Stimulated activated naive CD8-positive, alpha-beta T cell treated with anti-CD3 and anti-CD28 coated beads, Interleukin-15, amount 100 ng/mL, for 72 hours (primary cell): ENCODE measurements around the gene CLCN7.

Experiments used
- ATAC-seq: fragments of 150-1000 bp; cut with Tn5 transposase; 2 replicates; pipeline ENCODE4 v1.10.0; 2021; ENCODE audit warnings: mild to moderate bottlenecking, moderate library complexity
- DNase-seq, 2 donors: peaks; one replicate each; pipeline ENCODE4 v3.0.0; 2021 to 2022
- H3K27ac Mint-ChIP-seq, 2 donors: one replicate each; pipeline ENCODE4 v1.8.0; 2022; ENCODE audit warnings: mild to moderate bottlenecking in 2 of 2, mixed read lengths in 2 of 2, moderate library complexity in 2 of 2
- H3K27me3 Mint-ChIP-seq: one replicate; pipeline ENCODE4 v1.8.0; 2022; ENCODE audit warnings: mixed read lengths
- H3K4me1 Mint-ChIP-seq: one replicate; pipeline ENCODE4 v1.8.0; 2022; ENCODE audit warnings: mild to moderate bottlenecking, mixed read lengths
- H3K4me3 Mint-ChIP-seq, 2 donors: one replicate each; pipeline ENCODE4 v1.8.0; 2022; ENCODE audit warnings: mild to moderate bottlenecking in 2 of 2, mixed read lengths in 2 of 2, moderate library complexity in 1 of 2
- H3K9me3 Mint-ChIP-seq, 2 donors: one replicate each; pipeline ENCODE4 v1.8.0; 2022; ENCODE audit warnings: mixed read lengths in 2 of 2

The CLCN7 gene

DNA sequence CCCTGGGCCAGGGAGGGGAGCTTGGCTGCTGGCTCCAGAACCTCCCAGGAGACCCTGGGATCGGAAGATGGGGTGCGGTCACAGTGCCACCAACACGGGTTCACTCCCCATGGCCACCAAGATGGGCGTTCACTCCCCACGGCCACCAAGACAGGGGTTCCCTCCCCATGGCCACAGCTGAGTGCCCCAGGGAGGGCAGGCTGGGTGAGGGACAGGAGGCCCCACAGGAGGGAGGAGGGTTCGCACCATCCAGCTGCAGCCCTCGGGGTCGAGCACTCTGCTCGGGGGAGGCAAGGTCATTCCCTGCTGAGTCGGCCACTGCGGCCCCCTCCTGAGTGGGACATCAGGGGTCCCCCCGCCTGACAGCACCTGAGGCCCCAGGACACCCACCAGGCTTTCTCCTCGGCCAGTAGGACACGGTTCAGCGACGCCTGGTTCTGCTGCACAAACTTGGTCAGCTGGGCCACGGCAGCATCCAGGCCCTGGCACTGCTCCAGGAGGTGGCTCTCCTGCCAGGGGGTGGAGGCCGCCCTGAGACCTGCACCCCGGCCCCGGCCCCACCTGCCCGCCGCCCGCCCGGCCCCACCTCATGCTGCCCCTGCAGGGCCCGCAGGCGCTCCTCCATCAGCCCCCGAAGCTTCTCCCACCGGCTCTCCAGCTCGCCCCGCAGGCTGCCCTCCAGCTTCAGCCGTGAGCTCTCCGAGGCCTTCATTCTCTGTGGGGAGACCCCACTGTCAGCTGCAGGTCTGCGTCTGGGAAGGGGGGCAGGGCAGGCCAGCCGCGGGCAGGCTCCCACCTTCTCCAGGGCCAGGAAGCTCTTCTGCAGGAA is 36.4 kb downstream of the CLCN7 start:
- no peaks in the 10 kb centered on the region for H3K4me1 Mint-ChIP-seq
- H3K9me3 Mint-ChIP-seq: no peaks in the 10 kb centered on the region
- no peaks in the 10 kb centered on the region for H3K27me3 Mint-ChIP-seq
- peak overlapping the region in 1 of 2 donors; percentile 95 for H3K27ac Mint-ChIP-seq
- ATAC-seq: no peak
- H3K4me3 Mint-ChIP-seq: no peak overlapping the region
- DNase-seq: no peak

DNA sequence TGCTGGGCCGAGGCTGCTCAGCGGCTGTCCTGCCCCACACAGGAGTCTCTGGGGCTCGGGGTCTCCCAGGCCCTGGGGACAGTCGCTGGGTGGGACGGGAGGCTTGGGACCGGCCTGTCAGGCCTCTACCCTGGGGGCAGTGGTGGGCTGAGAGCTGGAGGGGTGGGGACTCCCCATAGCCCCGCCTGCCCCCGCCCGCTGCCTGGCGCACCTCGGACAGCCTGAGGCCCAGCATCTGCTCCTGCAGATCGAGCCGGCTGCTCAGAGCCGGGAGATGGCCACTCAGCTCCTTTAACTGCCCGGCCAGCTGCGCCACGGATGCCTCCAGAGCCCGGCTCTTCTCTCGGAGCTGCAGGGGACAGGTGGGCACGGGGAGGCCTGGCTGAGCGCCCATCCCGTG is 37.2 kb downstream of the CLCN7 start:
- no peak for DNase-seq
- Mint-ChIP-seq H3K4me1 (no peaks in the 10 kb centered on the region), H3K9me3 (no peaks in the 10 kb centered on the region), H3K4me3 (no peak overlapping the region), H3K27ac (no peak overlapping the region), H3K27me3 (no peaks in the 10 kb centered on the region)
- no peak for ATAC-seq

DNA sequence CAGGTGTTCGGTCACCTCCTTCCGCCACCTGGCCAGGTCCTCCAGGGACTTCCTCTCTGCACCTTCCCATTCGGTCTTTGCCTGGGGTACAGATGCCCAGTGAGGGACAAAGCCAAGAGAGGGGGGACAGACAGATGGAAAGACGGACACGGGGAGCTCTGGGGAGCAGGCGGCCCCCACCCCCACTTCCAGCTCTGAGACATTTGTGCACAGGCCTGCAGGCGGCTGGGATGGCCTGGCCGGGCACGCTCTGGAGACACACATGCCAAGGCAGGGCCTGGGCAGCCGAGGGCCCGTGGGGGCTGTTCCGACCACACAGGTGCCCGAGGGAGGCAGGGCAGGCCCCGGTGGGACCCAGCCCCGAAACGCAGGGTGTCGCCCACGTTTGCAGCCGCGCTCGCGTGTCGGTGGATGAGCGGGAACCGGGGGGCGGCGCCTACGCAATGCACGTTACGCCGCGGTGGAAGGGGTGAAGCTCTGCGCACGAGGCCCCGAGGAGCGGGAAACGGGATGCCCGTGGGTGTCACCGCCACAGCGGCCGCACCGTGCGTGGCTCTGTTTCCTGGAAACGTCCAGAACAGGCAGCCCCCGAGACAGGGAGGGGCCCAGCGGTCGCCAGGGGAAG is 38.0 kb downstream of the CLCN7 start:
- ATAC-seq: no peak
- Mint-ChIP-seq H3K4me1 (peaks cover 6% of the 10 kb centered on the region), H3K27ac (no peak overlapping the region)

DNA sequence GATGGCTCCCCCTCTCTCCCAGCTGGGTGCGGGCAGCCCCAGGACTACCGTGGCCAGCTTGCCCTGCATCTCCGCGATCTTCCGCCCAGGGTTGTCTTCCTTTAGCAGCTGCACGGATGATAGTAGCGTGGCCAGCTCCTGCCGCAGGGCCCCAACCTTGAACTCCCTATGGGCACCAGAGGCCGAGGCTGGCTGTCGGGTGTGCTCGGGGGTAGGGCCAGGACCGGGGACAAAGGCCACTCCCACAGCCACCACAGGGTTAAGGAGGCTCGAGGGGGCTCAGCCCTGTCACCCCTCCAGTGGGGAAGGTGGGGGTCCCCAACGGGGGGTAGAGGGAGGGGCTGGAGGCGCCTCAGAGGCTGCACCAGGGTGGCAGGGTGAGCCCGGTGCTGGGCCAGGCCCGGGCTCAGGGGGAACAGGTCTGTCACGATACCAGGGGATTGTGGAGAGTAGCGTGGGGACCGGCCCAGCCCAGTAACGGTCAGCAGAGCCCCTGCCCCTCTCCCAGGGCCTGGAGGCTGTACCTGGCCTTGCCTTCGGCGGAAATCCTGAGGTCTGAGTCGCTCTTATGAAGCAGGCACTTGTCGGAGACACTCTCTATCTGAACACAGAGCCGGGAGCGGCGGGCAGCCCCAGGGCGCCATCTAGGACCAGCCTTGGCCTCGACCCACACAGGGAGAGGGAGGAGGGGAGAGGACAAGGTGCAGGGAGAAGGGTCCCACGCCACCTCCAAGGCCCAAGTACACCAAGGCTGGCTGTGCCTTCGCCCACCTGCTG is 38.7 kb downstream of the CLCN7 start:
- no peak overlapping the region for H3K27ac Mint-ChIP-seq
- H3K4me1 Mint-ChIP-seq: peaks cover 8% of the 10 kb centered on the region
- no peak for DNase-seq
- no peak for ATAC-seq
- no peaks in the 10 kb centered on the region for H3K27me3 Mint-ChIP-seq
- H3K9me3 Mint-ChIP-seq: no peaks in the 10 kb centered on the region
- H3K4me3 Mint-ChIP-seq: no peak overlapping the region

More for the DNA sequence above, 38.0 kb downstream of the CLCN7 start:
- H3K27me3 Mint-ChIP-seq: no peaks in the 10 kb centered on the region
- H3K9me3 Mint-ChIP-seq: no peaks in the 10 kb centered on the region
- no peak for DNase-seq
- no peak overlapping the region for H3K4me3 Mint-ChIP-seq

DNA sequence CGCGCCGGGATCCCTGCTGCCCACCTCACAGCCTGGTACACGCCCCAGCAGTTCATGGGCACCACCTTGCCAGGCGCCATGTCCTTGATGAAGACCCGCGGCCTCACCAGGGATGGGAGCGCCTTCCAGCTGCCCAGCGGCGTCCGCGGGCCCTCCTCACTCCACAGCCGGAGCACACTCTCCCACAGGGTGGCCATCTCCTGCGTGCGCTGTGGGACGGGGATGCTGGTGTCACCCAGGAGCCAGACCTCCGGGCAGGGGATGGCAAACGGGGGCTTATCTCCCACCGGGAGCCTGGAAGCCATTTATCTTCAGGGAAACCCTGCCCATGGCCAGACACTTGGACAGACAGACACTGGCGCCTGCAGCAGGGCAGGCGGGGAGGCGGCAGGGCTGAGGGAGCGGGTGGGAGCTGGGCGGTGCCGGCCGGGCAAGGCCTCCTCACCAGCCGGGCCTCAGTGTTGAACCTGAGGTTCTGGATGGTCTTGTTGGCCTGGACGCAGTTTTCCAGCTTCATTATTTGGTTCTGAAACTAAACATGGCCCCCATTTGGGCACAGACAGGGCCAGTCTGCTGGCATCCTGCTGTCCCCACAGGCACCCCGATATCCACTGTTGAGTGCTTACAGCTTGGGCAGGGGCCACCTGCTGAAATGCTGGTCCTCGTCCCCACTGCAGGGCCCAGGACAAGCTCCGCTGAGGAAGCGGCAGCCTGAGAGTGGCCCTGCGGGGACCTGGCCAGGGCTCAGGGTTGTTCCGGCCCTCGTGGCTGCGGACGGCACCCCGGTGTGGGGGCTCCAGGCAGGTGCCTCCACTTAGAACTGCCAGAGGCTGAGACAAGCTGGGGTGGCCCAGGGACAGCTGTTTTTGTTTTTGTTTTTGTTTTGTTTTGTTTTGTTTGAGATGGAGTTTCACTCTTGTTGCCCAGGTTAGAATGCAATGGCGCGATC is 39.9 kb downstream of the CLCN7 start:
- H3K9me3 Mint-ChIP-seq: no peaks in the 10 kb centered on the region
- H3K4me1 Mint-ChIP-seq: peaks cover 13% of the 10 kb centered on the region
- no peak for ATAC-seq

DNA sequence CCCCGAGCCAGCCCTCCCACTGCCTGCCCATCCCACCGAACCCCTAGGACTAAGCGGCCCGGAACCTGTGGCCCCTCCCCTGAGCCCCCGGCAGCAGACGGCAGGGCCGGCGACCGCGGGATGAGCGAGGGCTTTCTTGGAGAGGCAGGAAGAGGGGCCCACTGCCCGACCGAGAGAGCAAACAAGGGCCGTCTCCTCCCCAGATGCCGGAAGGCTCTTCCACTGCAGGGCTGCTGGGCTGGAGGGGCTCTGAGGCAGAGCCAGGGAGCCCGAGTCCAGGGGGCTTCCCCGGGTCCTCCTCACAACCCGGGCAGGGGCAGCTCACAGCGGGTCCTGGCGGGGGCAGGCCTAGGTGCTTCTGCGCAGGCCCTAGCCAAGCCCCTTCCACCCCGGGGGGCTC is 41.1 kb downstream of the CLCN7 start:
- no peak for DNase-seq
- no peak for ATAC-seq
- Mint-ChIP-seq H3K4me3 (peak overlapping the region in 1 of 2 donors; percentile 81), H3K27me3 (peaks cover 8% of the 10 kb centered on the region), H3K4me1 (peaks cover 22% of the 10 kb centered on the region), H3K9me3 (no peaks in the 10 kb centered on the region), H3K27ac (peak overlapping the region in 1 of 2 donors; percentile 54)

More for the DNA sequence above, 39.9 kb downstream of the CLCN7 start:
- no peak for DNase-seq
- Mint-ChIP-seq H3K27ac (no peak overlapping the region), H3K4me3 (no peak overlapping the region), H3K27me3 (peaks cover 3% of the 10 kb centered on the region)

DNA sequence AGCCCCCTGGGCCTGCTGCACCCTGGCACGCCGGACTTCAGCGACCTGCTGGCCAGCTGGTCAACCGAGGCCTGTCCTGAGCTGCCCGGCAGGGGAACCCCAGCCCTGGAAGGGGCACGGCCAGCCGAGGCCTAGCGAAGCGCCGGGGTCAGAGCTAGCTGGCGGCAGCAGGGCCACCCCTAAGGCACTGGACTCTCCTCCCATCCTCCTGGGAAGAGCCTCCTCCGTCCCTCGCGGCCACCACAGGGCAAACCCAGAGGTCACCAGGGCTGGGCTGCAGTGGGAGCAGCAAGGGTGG is 41.6 kb downstream of the CLCN7 start:
- H3K4me1 Mint-ChIP-seq: peaks cover 22% of the 10 kb centered on the region
- peak overlapping the region in 1 of 2 donors; percentile 13 for H3K27ac Mint-ChIP-seq
- DNase-seq (no peak), ATAC-seq (no peak)
- H3K9me3 Mint-ChIP-seq: no peaks in the 10 kb centered on the region
- peaks cover 8% of the 10 kb centered on the region for H3K27me3 Mint-ChIP-seq
- peak overlapping the region in 1 of 2 donors; percentile 81 for H3K4me3 Mint-ChIP-seq

DNA sequence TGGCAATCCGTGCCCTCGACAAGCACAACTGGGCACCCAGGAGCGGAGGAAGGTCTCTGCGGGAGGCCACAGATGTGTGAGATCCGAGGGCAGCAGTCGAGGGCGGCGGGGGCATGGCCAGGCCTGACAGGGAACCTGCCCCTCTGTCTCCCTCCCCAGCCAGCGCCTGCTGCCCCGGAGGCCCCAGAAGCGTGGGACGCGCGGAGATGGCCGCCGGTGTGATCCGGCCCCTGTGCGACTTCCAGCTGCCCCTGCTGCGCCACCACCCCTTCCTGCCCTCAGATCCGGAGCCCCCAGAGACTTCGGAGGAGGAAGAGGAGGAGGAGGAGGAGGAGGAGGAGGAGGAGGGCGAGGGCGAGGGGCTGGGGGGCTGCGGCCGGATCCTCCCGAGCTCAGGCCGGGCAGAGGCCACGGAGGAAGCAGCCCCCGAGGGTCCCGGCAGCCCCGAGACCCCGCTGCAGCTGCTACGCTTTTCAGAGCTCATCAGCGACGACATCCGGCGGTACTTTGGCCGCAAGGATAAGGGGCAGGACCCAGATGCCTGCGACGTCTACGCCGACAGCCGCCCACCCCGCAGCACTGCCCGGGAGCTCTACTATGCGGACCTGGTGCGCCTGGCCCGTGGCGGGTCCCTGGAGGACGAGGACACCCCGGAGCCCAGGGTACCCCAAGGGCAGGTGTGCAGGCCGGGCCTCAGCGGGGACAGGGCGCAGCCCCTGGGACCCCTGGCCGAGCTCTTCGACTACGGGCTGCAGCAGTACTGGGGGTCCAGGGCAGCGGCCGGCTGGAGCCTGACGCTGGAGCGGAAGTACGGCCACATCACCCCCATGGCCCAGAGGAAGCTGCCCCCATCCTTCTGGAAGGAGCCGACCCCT is 42.2 kb downstream of the CLCN7 start:
- Mint-ChIP-seq H3K9me3 (no peaks in the 10 kb centered on the region), H3K27ac (peak overlapping the region; percentile 92 to 94), H3K27me3 (peaks cover 8% of the 10 kb centered on the region), H3K4me3 (peak overlapping the region; percentile 72 to 81), H3K4me1 (peaks cover 22% of the 10 kb centered on the region)
- DNase-seq (peak in 1 of 2 donors; percentile 34), ATAC-seq (peak; percentile 34)

DNA sequence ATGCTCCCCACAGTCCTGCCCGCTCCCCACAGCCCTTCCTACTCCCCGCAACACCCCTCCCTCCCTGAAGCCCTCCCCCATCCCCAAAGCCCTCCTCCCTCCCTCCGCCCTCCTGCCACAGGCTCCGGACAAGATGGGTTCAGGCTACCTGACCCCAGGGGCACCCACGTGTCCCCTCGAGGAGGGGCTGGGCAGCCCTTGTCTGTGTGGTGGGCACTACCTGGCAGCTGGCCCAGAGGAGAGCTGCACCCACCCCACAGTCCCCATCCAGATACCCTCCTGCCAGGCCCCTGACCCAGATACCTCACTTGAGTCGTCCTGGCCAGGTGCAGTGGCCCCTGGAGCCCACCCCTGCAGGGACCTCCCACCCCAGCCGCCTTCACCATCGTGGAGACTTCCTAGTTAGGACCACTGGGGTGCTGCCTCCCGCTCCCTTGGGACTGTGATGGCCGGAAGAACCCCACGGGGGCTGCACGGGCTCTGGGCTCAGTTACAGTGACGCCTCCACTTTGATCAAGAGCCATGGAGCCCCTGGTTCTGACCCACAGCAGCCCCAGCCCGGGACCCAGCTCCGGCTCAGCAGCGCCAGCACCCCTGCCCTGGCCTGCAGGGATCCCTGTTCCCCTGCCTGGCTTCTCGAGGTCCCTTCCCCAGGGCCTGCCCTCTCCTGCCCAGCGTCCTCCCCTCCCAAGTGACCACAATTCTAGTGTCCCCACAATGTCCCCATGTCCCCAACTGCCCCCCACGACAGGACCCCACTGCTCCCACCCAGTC is 43.1 kb downstream of the CLCN7 start:
- Mint-ChIP-seq H3K9me3 (no peaks in the 10 kb centered on the region), H3K27ac (peak overlapping the region; percentile 92 to 94), H3K4me1 (peaks cover 22% of the 10 kb centered on the region), H3K27me3 (peaks cover 8% of the 10 kb centered on the region), H3K4me3 (peak overlapping the region; percentile 72 to 81)
- ATAC-seq (no peak), DNase-seq (no peak)

DNA sequence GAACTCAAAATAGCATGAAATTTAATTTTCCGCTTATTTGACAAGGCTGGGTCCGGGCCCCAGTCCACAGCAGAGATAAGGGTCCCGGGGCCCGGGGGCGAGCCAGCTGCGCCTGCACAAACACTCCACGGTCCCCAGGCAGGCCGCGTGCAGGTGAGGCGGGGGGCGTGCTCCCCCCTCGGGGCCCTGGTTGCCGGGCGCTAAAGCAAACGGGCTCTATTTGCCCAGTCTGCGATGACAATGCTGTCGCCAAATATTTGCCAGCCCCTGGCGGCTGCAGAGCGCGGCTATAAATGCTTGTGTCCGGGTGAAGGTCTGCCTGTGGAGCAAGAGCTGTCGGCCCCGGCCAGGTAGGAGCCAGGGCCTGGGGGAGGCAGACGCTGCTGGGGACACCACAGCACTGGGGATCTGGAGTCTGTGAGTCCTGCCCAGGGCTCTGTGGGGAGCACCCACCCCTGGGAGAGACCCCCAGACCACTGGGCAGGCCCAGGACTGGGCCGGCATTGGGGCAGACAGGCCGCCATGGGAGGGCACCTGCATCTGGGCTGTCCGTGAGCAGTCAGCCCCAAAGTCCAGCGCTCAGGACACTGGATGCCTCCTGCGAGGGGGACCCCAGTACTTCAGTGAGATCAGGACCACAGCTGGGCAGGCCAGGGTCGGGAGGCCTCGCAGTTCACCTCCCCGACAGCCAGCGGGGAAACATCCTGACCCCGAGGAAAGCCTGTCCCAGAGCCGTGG is 43.9 kb downstream of the CLCN7 start, which contains the start of gene PERCC1:
PERCC1 (plus strand) TSS at position 320 of the 738 bp plus-strand sequence. CDS start 1,516 bp downstream, outside the sequence.
- Mint-ChIP-seq H3K27me3 (peaks cover 8% of the 10 kb centered on the region), H3K4me3 (peak within 1 kb of the TSS; percentile 72 to 81)

DNA sequence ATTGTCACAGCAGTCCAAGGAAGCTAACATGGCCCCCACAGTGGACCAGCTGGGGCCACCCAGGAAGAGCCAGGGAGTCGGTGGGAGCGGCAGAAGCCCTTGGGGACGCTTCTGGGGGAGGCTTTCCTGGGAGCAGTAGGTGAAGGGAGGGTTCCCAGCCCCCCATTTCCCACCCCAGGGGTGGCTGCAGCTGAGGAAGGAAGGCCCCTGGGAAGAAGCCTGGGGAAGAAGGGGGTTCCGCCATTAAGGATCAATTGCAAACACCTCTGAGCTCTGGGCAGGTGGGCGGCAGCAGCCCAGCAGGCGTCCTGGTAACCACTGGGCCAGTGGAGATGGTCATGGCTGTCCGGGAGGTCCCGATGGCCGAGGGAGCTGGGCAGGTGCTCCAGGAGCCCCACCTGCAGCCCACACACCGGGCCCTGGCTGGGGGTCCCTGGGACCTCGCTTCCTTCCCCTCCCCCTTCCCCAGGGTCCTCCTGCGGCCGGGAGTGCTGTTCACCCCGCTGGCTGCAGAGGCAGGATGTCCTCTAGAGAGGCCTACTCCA is 44.5 kb downstream of the CLCN7 start:
- DNase-seq: no peak
- peak overlapping the region in 1 of 2 donors; percentile 41 for H3K4me3 Mint-ChIP-seq
- no peak for ATAC-seq
- H3K4me1 Mint-ChIP-seq: peaks cover 22% of the 10 kb centered on the region
- H3K9me3 Mint-ChIP-seq: no peaks in the 10 kb centered on the region
- no peak overlapping the region for H3K27ac Mint-ChIP-seq
- peaks cover 8% of the 10 kb centered on the region for H3K27me3 Mint-ChIP-seq

More for the DNA sequence above, 43.9 kb downstream of the CLCN7 start, which contains the start of gene PERCC1:
- DNase-seq (no peak), ATAC-seq (no peak)
- peaks cover 22% of the 10 kb centered on the region for H3K4me1 Mint-ChIP-seq
- H3K9me3 Mint-ChIP-seq: no peaks in the 10 kb centered on the region
- H3K27ac Mint-ChIP-seq: peak within 1 kb of the TSS; percentile 92 to 94

DNA sequence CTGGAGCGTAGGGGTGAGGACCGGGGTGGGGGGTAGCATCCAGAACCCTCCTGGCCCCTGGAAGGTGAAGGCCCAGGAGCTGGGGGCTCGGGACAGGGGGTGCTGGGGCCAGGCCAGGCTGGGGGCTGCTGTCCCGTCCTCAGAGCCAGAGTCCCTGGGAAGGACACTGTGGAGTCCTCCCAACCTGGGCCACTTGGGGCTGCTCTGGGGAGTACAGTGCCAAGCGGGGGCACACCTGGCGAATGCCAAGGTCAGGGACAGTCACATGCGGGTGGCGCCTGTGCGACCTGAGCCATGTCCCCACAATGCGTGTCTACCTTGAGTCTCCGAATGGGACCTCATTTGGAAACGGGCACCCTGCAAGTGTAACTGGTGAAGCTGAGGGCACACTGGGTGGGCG is 45.2 kb downstream of the CLCN7 start:
- Mint-ChIP-seq H3K4me3 (peak overlapping the region in 1 of 2 donors; percentile 41), H3K27ac (peak overlapping the region in 1 of 2 donors; percentile 78), H3K4me1 (peaks cover 22% of the 10 kb centered on the region), H3K9me3 (no peaks in the 10 kb centered on the region), H3K27me3 (peaks cover 8% of the 10 kb centered on the region)
- ATAC-seq (no peak), DNase-seq (no peak)

DNA sequence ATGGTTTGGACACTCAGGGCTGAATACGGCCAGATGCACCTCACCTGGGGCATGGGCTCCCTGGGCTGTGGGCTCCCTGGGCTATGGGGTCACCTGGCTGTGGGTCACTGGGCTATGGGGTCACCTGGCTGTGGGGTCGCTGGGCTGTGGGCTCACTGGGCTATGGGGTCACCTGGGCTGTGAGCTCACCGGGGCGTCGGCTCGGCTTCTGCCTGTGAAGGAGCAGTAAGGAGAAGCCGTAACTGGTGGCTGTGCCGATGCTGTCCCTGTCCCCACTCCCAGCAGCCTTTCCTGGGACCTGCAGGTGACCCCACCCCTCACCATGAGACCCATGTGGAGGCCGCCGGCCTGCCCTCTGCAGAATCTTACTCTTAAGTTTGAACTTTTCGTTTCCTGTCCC is 45.8 kb downstream of the CLCN7 start:
- Mint-ChIP-seq H3K4me3 (peak overlapping the region in 1 of 2 donors; percentile 52), H3K27me3 (peaks cover 8% of the 10 kb centered on the region), H3K9me3 (no peaks in the 10 kb centered on the region), H3K4me1 (peaks cover 22% of the 10 kb centered on the region), H3K27ac (peak overlapping the region; percentile 30 to 71)
- no peak for DNase-seq
- ATAC-seq: no peak
